HG03354 (cell line): ENCODE measurements around the gene SLC38A10.

Source experiments
- ATAC-seq: cut with Tn5 transposase; IDR thresholded peaks from one replicate; pipeline ENCODE4 v1.9.1; 2021; ENCODE audit warnings: mild to moderate bottlenecking; ENCODE audit not compliant: unreplicated experiment, poor library complexity, severe bottlenecking

SLC38A10 gene

GRCh38 chr17:81295031-81295675 lies at the start of gene SLC38A10:
Gene SLC38A10 (minus strand): TSS chr17:81295307. CDS start chr17:81294921, 386 bp downstream.
- ATAC-seq: peak; percentile 90

- ATAC-seq: no peak
Observed at GRCh38 chr17:81342269-81343070, 47.4 kb upstream of the SLC38A10 start.

DNA sequence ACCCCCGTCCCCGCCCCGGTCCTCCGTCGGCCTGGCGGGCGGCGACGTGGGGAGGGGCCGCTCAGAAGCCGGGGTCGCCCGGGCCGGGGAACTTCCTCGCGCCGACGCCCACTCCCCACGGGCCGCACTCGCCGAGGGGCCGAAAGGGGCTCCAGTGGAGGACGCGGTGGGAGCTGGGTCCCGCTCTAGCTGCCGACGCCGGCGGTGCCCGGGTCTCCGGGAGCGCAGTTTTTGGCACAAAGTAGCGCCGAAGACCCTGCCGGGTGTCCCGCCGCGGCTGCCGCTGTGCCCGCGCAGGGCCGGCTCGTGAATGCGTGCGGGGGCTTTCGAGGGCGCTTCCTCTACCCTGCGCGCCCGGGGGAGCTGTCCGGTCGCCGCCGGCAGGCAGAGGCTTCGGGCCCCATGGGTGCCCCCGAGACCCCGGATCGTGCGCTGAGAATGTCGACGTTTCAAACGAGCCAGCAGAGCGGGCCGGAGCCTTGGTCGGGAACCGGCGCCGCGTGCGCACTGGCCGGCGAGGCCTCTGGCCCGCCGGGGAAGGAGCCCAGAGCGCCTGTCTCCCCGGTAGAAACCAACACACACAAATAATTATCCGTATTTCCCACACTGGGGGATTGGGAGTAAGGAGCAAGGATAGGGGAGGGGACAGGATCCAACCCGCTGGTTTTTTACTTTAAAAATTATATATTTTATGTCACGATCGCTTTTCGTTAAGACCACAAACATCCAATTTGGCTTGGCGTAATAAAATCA lies 46.6 kb upstream of the SLC38A10 start:
- no peak for ATAC-seq

- no peak for ATAC-seq
Observed at GRCh38 chr17:81340607-81341515, 45.8 kb upstream of the SLC38A10 start.

DNA sequence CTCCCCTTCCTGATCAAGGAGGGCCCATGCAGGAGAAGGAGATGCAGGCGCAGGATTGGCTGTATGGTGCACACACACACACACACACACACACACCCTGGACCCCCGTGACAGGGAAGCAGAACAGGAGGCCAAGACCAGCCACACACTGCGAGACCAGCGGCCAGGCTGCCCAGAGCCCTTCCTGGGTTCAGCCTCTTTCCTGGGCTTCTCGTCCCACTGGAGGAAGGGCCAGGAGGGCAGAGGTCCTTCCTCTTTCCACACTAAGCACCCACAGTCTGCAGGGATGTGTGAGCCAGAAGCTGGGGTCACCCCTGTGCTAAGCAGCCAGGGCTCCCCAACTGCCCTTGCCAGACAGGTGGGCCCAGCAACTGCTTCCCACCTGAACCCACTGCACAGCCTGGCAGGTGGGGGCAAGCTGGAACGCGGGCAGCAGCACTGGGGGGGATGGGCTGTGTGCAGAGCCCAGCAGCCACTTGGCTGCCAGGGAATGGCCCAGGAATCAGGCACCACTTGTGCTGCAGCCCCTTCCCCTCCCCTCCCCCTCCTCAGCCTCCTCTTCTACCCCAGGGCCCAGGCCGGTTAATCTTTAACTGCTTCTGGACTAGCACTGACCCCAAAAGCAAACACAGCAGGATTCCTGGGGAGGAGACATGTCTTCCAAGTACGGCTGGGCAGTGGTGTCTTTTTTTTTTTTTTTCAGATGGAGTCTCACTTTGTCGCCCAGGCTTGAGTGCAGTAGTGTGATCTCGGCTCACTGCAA lies 44.6 kb upstream of the SLC38A10 start:
- ATAC-seq: no peak

DNA sequence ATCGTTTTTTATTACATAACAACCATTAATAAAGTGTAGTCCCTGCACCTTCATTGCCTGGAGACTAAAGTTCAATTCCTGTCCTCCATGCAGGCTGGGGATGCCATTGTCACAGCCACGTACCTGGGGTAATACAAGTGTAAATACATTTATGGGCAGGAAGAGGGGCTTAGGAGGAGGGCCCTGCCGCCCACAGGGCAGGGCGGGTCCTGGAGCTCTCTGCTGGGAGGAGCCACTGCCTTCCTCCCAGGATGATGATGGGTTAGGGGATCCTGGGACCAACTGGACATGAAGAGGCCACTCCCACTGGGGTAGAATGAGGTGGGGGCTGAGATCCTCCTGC lies 44.1 kb upstream of the SLC38A10 start:
- no peak for ATAC-seq

- ATAC-seq: no peak
Observed at GRCh38 chr17:81338274-81339190, 43.4 kb upstream of the SLC38A10 start.

GRCh38 chr17:81337476-81337879 lies 42.4 kb upstream of the SLC38A10 start:
- no peak for ATAC-seq

DNA sequence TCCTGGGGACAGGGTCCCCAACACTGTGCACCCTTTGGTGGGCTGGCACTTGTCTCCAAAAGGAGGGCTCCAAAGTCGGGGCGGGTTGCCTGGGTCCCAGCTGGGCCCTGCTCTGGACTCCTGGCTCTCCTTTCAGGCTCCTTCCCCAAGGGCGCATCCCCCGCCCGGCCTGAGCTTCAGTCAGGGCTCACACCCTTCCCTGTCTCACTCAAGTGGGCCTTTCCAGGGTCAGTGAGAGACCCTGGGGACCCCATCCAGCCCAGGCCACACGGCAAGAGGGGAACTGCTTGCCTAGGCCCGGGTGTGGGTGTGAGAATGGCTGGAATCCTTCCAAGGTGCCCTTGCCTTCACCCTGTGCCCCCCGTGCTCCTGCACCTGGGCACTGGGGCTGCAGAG lies 41.8 kb upstream of the SLC38A10 start:
- no peak for ATAC-seq

- no peak for ATAC-seq
Observed at GRCh38 chr17:81336296-81336929, 41.3 kb upstream of the SLC38A10 start.

DNA sequence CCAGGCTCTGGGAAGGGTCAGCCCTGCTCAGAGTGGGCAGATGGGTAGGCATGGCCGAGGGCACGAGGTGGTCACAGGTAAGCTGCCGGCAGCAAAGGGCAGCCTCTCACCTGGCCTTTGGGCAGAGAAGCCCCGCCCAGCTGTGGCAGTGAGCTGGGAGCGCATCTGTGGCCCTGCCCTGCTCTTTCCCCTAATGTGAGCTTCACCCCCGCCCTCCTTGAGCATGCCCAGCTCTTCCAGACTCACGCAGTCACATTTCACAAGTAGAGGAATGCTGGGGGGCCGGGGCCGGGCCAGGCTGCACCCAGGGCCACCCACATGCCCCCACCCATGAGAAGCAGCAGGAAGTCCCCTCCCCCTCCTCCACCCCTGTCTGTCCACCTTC lies 40.7 kb upstream of the SLC38A10 start:
- no peak for ATAC-seq

- no peak for ATAC-seq
Observed at GRCh38 chr17:81334987-81335772, 40.1 kb upstream of the SLC38A10 start.

GRCh38 chr17:81334391-81334901 lies 39.3 kb upstream of the SLC38A10 start:
- no peak for ATAC-seq

DNA sequence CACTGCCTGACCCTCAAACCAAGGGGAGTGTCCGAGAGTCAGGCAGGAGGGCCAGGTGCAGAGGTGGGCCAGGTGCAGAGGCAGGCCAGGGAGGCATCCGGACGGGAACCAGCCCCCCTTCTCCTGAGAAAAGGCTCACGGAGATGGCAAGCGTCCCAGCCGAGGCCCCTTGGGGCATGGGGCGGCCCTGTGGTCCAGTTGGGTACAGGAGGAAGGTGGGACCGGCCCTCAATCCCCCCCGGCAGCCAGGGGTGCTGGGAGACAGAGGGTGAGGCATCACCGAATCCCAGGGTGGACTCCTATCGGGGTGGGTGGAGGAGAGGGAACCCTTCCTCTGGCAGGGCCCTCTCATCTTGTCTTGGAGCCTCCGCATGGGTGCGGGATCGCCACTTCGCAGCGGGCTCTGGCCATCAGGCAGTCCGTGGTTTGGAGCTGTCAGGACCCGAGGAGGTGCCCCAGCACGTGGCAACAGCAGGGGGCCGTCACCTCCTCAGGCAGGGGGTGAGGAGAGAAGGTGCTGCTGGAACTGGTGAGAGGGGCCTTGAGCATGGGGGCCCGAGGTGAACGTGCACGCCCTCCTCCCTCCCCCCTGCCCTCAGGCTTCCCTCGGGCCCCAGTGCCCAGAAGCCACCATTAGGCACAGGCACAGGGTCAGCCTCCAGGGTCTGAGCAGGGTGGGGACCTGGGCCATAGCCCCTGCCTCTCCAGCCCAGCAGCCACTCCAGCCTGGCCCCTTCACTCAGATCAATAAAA lies 38.7 kb upstream of the SLC38A10 start:
- ATAC-seq: no peak

GRCh38 chr17:81332914-81333528 lies 37.9 kb upstream of the SLC38A10 start:
- ATAC-seq: no peak
